WTC11 (cell line): ENCODE measurements around the gene CXCL12. TPM values are rescaled to one million over a fixed set of nuclear protein-coding genes. Genes with fewer than 3 reads are reported as not detected.

Experiments
- ATAC-seq: fragments of 200-7000 bp; cut with Tn5 transposase; 2 replicates; pipeline ENCODE4 v1.10.0; 2021; ENCODE audit warnings: mild to moderate bottlenecking, moderate library complexity
- CTCF ChIA-PET: fragments of 300-600 bp; sonication (Branson Sonifier 250); formaldehyde crosslinking; loops from one replicate; lab custom pipeline; 2021; ENCODE audit warnings: antibody characterized with exemption; lab: Charles Lee
- POLR2A ChIA-PET: fragments of 350-600 bp; sonication (Branson Sonifier 250); formaldehyde crosslinking; loops from one replicate; lab custom pipeline; 2021; ENCODE audit warnings: antibody characterized with exemption; lab: Charles Lee
- DNase-seq: peaks from one replicate; pipeline ENCODE4 v3.0.0; 2021; ENCODE audit warnings: low spot score
- H3K27ac Mint-ChIP-seq: 2 replicates; pipeline ENCODE4 v1.8.0; 2021; ENCODE audit warnings: mixed read lengths
- H3K27me3 Mint-ChIP-seq: 2 replicates; pipeline ENCODE4 v1.8.0; 2021; ENCODE audit warnings: low read depth, mild to moderate bottlenecking, moderate library complexity, mixed read lengths
- H3K36me3 Mint-ChIP-seq: 2 replicates; pipeline ENCODE4 v1.8.0; 2021; ENCODE audit warnings: mixed read lengths
- H3K4me1 Mint-ChIP-seq: 2 replicates; pipeline ENCODE4 v1.8.0; 2022; ENCODE audit warnings: mixed read lengths
- H3K4me3 Mint-ChIP-seq: 2 replicates; pipeline ENCODE4 v1.8.0; 2021; ENCODE audit warnings: mild to moderate bottlenecking, moderate library complexity, mixed read lengths
- H3K9me3 Mint-ChIP-seq: 2 replicates; pipeline ENCODE4 v1.8.0; 2021; ENCODE audit warnings: mixed read lengths
- ATF3 ChIP-seq: sonication (generic); formaldehyde crosslinking; conservative IDR thresholded peaks from 2 replicates; pipeline ENCODE4 v1.8.1; 2022; ENCODE audit warnings: mild to moderate bottlenecking, missing genetic modification reagents
- ETV6 ChIP-seq: sonication (generic); formaldehyde crosslinking; IDR thresholded peaks from 2 replicates; pipeline ENCODE4 v1.8.1; 2022; ENCODE audit warnings: mild to moderate bottlenecking, missing genetic modification reagents
- IRF1 ChIP-seq: sonication (generic); formaldehyde crosslinking; IDR thresholded peaks from 2 replicates; pipeline ENCODE4 v1.8.0; 2023; ENCODE audit warnings: missing genetic modification reagents
- KAT7 ChIP-seq: sonication (generic); formaldehyde crosslinking; IDR thresholded peaks from 2 replicates; pipeline ENCODE4 v1.8.1; 2023; ENCODE audit warnings: missing genetic modification reagents, mild to moderate bottlenecking, borderline replicate concordance
- NR1H2 ChIP-seq: sonication (generic); formaldehyde crosslinking; IDR thresholded peaks from 2 replicates; pipeline ENCODE4 v1.9.0; 2021; ENCODE audit warnings: mild to moderate bottlenecking, moderate library complexity, missing genetic modification reagents
- NR3C1 ChIP-seq: sonication (generic); formaldehyde crosslinking; conservative IDR thresholded peaks from 2 replicates; pipeline ENCODE4 v1.8.1; 2023; ENCODE audit warnings: low read depth, mild to moderate bottlenecking, missing genetic modification reagents
- RORB ChIP-seq: fragments of 250-450 bp; sonication (Bioruptor Pico); IDR thresholded peaks from 2 replicates; pipeline ENCODE4 v1.9.0; 2021; ENCODE audit warnings: mild to moderate bottlenecking
- SMAD3 ChIP-seq: sonication (generic); formaldehyde crosslinking; IDR thresholded peaks from 2 replicates; pipeline ENCODE4 v1.8.0; 2022; ENCODE audit warnings: missing genetic modification reagents, mild to moderate bottlenecking, borderline replicate concordance
- SOX15 ChIP-seq: fragments of 250-450 bp; sonication (Bioruptor Pico); IDR thresholded peaks from 2 replicates; pipeline ENCODE4 v1.9.0; 2021; ENCODE audit warnings: mild to moderate bottlenecking
- SP1 ChIP-seq: sonication (generic); formaldehyde crosslinking; conservative IDR thresholded peaks from 2 replicates; pipeline ENCODE4 v1.8.1; 2022; ENCODE audit warnings: missing genetic modification reagents
- TEAD1 ChIP-seq: sonication (generic); formaldehyde crosslinking; IDR thresholded peaks from 2 replicates; pipeline ENCODE4 v1.8.0; 2022; ENCODE audit warnings: mild to moderate bottlenecking, missing genetic modification reagents
- ZNF219 ChIP-seq: sonication (generic); formaldehyde crosslinking; IDR thresholded peaks from 2 replicates; pipeline ENCODE4 v1.8.0; 2023; ENCODE audit warnings: missing genetic modification reagents, mild to moderate bottlenecking, borderline replicate concordance
- ZNF281 ChIP-seq: sonication (generic); formaldehyde crosslinking; IDR thresholded peaks from 2 replicates; pipeline ENCODE4 v1.8.0; 2023; ENCODE audit warnings: mild to moderate bottlenecking, missing genetic modification reagents
- ZNF317 ChIP-seq: sonication (generic); formaldehyde crosslinking; IDR thresholded peaks from 2 replicates; pipeline ENCODE4 v1.8.1; 2023; ENCODE audit warnings: low read depth, mild to moderate bottlenecking, moderate library complexity, missing genetic modification reagents, borderline replicate concordance
- ZNF671 ChIP-seq: fragments of 250-450 bp; sonication (Bioruptor Pico); IDR thresholded peaks from 2 replicates; pipeline ENCODE4 v1.8.0; 2021; ENCODE audit warnings: mild to moderate bottlenecking
- ZSCAN18 ChIP-seq: fragments of 250-450 bp; sonication (Bioruptor Pico); IDR thresholded peaks from 2 replicates; pipeline ENCODE4 v2.1.2; 2022; ENCODE audit warnings: mild to moderate bottlenecking, moderate library complexity
- total RNA-seq: library from RNA; stranded (reverse); gene quantifications from 3 replicates; pipeline ENCODE4 v1.2.3, GENCODE V29; 2021
- TF ChIP-seq, protein P1 (sequence below): sonication (generic); formaldehyde crosslinking; IDR thresholded peaks from 2 replicates; pipeline ENCODE4 v1.8.0; 2022; ENCODE audit warnings: mild to moderate bottlenecking, missing genetic modification reagents

The CXCL12 gene
- total RNA-seq, 1 experiment from 2014 or later: 52.4 TPM

- TF ChIP-seq SMAD3 (CRISPR knock-in tag): no peak
- no peak for TF ChIP-seq RORB (CRISPR knock-in tag)
- no peak for TF ChIP-seq NR3C1 (CRISPR knock-in tag)
- TF ChIP-seq TEAD1 (CRISPR knock-in tag): no peak
- no peak for TF ChIP-seq SP1 (CRISPR knock-in tag)
These were observed 20.0 kb upstream of the CXCL12 start (continued) for GRCh38 chr10:44404741-44405437.

DNA sequence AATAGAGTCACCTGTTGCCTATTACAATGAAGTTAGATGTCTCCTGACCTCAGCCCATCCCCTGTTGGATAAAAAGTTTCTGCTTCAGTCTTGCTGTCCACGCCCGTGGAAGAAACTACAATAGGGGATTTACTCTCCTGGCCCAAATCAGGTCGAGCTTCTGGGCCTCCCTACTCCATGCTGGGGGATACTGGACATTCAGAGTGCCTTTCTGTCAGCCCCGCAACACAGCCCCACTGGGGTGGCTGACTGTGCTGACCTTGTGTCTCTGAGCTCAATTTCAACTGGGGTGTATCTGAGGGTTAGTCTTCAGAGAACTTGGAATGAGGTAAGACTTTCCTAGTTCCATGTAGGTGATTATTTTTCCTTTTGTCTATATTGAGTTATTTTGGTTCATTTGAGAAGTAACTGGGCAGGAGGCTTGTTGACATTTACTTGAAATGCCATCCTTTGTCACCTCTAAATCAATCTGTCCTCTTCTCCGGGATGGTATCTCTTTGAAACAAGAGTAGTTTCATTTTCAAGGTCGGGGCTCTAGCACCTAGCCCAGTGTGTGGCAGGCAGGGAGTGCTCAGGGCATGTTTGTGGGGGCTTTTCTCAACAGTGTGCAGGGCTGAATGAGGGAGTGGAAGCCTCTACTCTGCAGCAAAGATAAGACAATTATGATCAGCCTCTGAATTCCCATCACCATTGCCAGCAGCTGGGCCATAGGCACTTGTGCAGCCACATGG lies 17.7 kb upstream of the CXCL12 start:
- no peak for ATAC-seq
- H3K4me1 Mint-ChIP-seq: peaks cover 50% of the 10 kb centered on the region
- no peak overlapping the region for H3K4me3 Mint-ChIP-seq
- 0 out of 2 replicates have a peak, but pooled peaks cover 5% of the 10 kb centered on the region for H3K9me3 Mint-ChIP-seq
- no peak for TF ChIP-seq NR1H2 (CRISPR knock-in tag)
- no peak for TF ChIP-seq IRF1 (CRISPR knock-in tag)
- H3K27ac Mint-ChIP-seq: no peak overlapping the region
- POLR2A ChIA-PET: no interaction called here
- CTCF ChIA-PET: interaction anchor here (1.2 to 1.5 kb wide), 2 partner anchors 55 to 63 kb away, joined by 3 read pairs; no protein-coding TSS in a partner anchor
- no peak for DNase-seq
- peaks cover 11% of the 10 kb centered on the region for H3K27me3 Mint-ChIP-seq
- peaks cover 4% of the 10 kb centered on the region for H3K36me3 Mint-ChIP-seq

- H3K4me1 Mint-ChIP-seq: peaks cover 64% of the 10 kb centered on the region
- ChIA-PET CTCF (interaction anchor here (0.5 to 6.3 kb wide), 6 partner anchors 11 to 932 kb away, joined by 3 to 52 read pairs (median 5); no protein-coding TSS in a partner anchor), POLR2A (no interaction called here)
- H3K9me3 Mint-ChIP-seq: 0 out of 2 replicates have a peak, but pooled peaks cover 5% of the 10 kb centered on the region
- TF ChIP-seq, protein P1, sequence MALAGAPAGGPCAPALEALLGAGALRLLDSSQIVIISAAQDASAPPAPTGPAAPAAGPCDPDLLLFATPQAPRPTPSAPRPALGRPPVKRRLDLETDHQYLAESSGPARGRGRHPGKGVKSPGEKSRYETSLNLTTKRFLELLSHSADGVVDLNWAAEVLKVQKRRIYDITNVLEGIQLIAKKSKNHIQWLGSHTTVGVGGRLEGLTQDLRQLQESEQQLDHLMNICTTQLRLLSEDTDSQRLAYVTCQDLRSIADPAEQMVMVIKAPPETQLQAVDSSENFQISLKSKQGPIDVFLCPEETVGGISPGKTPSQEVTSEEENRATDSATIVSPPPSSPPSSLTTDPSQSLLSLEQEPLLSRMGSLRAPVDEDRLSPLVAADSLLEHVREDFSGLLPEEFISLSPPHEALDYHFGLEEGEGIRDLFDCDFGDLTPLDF (CRISPR knock-in tag): no peak
- TF ChIP-seq ZNF317: no peak
- TF ChIP-seq ETV6 (CRISPR knock-in tag): 0 out of 2 replicates have a peak, but pooled peaks have one; percentile 25
- 0 out of 2 replicates have a peak, but pooled peaks have one; percentile 53 for TF ChIP-seq ZNF281 (CRISPR knock-in tag)
- peak overlapping the region; percentile 89 for H3K27ac Mint-ChIP-seq
- H3K27me3 Mint-ChIP-seq: peaks cover 21% of the 10 kb centered on the region
- H3K4me3 Mint-ChIP-seq: peak overlapping the region; percentile 66
- ATAC-seq (peak; percentile 46), DNase-seq (no peak)
- H3K36me3 Mint-ChIP-seq: no peaks in the 10 kb centered on the region; the same call in 1 of the 2 replicates
These were observed 15.6 kb upstream of the CXCL12 start for GRCh38 chr10:44400541-44400940.

DNA sequence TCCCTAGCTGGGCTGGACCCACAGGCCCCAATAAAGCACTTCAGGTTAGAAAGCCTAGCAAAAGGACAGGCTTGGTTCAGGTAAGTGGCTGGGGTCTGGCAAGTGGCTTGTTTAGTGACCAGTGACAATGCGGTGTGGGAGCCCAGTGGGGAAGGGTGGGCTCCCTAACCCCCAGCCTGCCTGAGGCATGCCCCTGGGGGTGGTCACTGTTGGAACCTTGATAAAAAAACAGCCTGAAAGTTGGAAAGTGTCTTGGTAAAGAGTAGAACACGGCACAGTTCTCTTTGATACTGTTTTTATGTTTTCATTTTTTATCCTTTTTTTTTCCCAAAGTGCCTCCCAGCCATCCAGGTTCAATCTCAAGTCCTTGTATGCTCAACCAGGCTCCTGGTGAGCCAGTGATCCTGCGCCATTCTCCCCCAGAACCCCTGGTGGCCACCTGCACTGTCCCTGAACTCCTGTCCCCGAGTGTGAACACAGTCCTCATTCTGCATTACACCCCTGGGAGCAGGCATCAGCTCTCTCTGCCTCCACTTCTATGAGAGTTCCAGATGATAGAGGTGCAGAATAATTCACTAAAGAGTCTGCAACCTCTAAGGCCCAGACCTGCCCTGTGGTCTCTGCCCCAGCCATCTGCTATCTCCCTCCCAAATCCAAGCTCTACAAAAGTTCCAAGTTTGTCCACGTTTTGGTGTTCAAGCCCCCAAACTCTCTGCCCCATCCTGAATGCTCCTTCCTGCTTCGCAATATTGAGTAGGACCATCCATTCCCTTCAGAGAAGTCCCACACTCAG lies 15.0 kb upstream of the CXCL12 start:
- no peaks in the 10 kb centered on the region for H3K36me3 Mint-ChIP-seq
- 0 out of 2 replicates have a peak, but pooled peaks cover under 1% of the 10 kb centered on the region for H3K9me3 Mint-ChIP-seq
- DNase-seq (no peak), ATAC-seq (no peak)
- peaks cover 70% of the 10 kb centered on the region for H3K4me1 Mint-ChIP-seq
- H3K27me3 Mint-ChIP-seq: peaks cover 21% of the 10 kb centered on the region
- CTCF ChIA-PET: interaction anchor here (0.5 to 6.3 kb wide), 11 partner anchors 10 to 931 kb away, joined by 3 to 52 read pairs (median 4); no protein-coding TSS in a partner anchor
- POLR2A ChIA-PET: interaction anchor here (1.4 kb wide), 1 partner anchor 14 kb away, joined by 4 read pairs; no protein-coding TSS in a partner anchor
- H3K4me3 Mint-ChIP-seq: peak overlapping the region; percentile 35; the same call in 1 of the 2 replicates
- peak overlapping the region; percentile 69; the same call in 1 of the 2 replicates for H3K27ac Mint-ChIP-seq
- no peak for TF ChIP-seq ZNF671 (CRISPR knock-in tag)
- no peak for TF ChIP-seq ZSCAN18 (CRISPR knock-in tag)
- TF ChIP-seq ZNF219 (CRISPR knock-in tag): no peak
- TF ChIP-seq KAT7 (CRISPR knock-in tag): no peak
- TF ChIP-seq SOX15: no peak
- TF ChIP-seq ATF3 (CRISPR knock-in tag): no peak
